K562 (cell line): ENCODE data around the gene NMBR. TPM values are rescaled to one million over a fixed set of nuclear protein-coding genes. Genes with fewer than 3 reads are reported as not detected.
A peak's percentile ranks its signal among the peaks of the same experiment; 100 is the strongest.

ENCODE experiments used
- CC2D1A ChIP-seq: fragments of 450-650 bp; IDR thresholded peaks from 2 replicates; pipeline ENCODE4 v1.6.1; 2017; ENCODE audit warnings: mild to moderate bottlenecking
- CREB3L1 ChIP-seq: fragments of 450-650 bp; IDR thresholded peaks from 2 replicates; pipeline ENCODE4 v1.6.1; 2014; ENCODE audit warnings: low read depth, mild to moderate bottlenecking, moderate library complexity, borderline replicate concordance
- E2F8 ChIP-seq: fragments of 450-650 bp; IDR thresholded peaks from 2 replicates; pipeline ENCODE4 v1.7.1; 2018; ENCODE audit warnings: mild to moderate bottlenecking, low read depth; ENCODE audit not compliant: partially characterized antibody
- ELF1 ChIP-seq: fragments of 200-800 bp; sonication (Bioruptor generic); IDR thresholded peaks from 2 replicates; pipeline ENCODE4 v1.6.1; 2016; ENCODE audit warnings: missing genetic modification characterization, missing compliant biosample characterization
- MEIS2 ChIP-seq: fragments of 450-650 bp; IDR thresholded peaks from 2 replicates; pipeline ENCODE4 v1.6.1; 2014; ENCODE audit warnings: mild to moderate bottlenecking; ENCODE audit not compliant: partially characterized antibody
- MGA ChIP-seq: fragments of 450-650 bp; IDR thresholded peaks from 2 replicates; pipeline ENCODE4 v1.6.1; 2016; ENCODE audit warnings: mild to moderate bottlenecking, moderate library complexity
- PHF8 ChIP-seq: fragments of 200-600 bp; sonication (generic); IDR thresholded peaks from 2 replicates; pipeline ENCODE4 v1.6.1; 2012; ENCODE audit warnings: mixed run types, mild to moderate bottlenecking, inconsistent platforms, low read length, moderate library complexity, borderline replicate concordance
- PKNOX1 ChIP-seq: fragments of 450-650 bp; IDR thresholded peaks from 2 replicates; pipeline ENCODE4 v1.6.1; 2016
- RFX1 ChIP-seq: fragments of 450-650 bp; IDR thresholded peaks from 2 replicates; pipeline ENCODE4 v1.6.1; 2016; ENCODE audit warnings: mild to moderate bottlenecking, moderate library complexity
- SMAD3 ChIP-seq: fragments of 450-650 bp; formaldehyde crosslinking; conservative IDR thresholded peaks from 2 replicates; pipeline ENCODE4 v1.4.0; 2020; ENCODE audit warnings: mild to moderate bottlenecking
- SUPT5H ChIP-seq: fragments of 450-650 bp; IDR thresholded peaks from 2 replicates; pipeline ENCODE4 v1.6.1; 2016
- polyA plus RNA-seq, 8 experiments: library from polyadenylated mRNA; depleted of rRNA in 4 of 8; stranded (reverse) in 5 of 8; unstranded in 3 of 8; fragments of >200 nt; fragmentation: Nextera tagmentation in 2 of 8; fragmentation: Illumina TruSeq in 1 of 8; extraction: Ambion mirVana in 2 of 8; extraction: Trizol in 1 of 8; gene quantifications; 2 replicates each; pipeline versions ENCODE4 v1.2.1 to v1.2.3, GENCODE V29; 2011 to 2014; ENCODE audit warnings: inconsistent platforms in 1 of 8, missing spikeins in 1 of 8
- total RNA-seq, 7 experiments: library from RNA; depleted of rRNA in 6 of 7; stranded (reverse); fragments of >200 nt in 6 of 7; fragmentation: Illumina TruSeq in 2 of 7; extraction: Trizol in 2 of 7; gene quantifications; 2 replicates each; pipeline versions ENCODE4 v1.2.1 to v1.2.3, GENCODE V29; 2011 to 2021; ENCODE audit warnings: low replicate concordance in 1 of 7

The NMBR gene
- total and polyA plus RNA-seq, 9 of the 15 experiments (the other 6 are each of a cell fraction or from before 2014, with no cell fraction given) = not detected

GRCh38 chr6:142030115-142030619, 116.8 kb downstream of the NMBR start (continued):
- TF ChIP-seq MGA (peak; percentile 91), PHF8 (peak; percentile 46; the same call in 1 of the 2 replicates), E2F8 (peak; percentile 64), SMAD3 (CRISPR knock-in tag) (no peak), MEIS2 (peak; percentile 63), RFX1 (peak; percentile 51; the same call in 1 of the 2 replicates), CREB3L1 (0 out of 2 replicates have a peak, but pooled peaks have one; percentile 16), ELF1 (tag) (peak; percentile 60), PKNOX1 (peak; percentile 83), SUPT5H (peak; percentile 68), CC2D1A (peak; percentile 54)
